DND-41 (cell line): ENCODE measurements around the gene BRK1.

Source experiments
- CTCF ChIP-seq: IDR thresholded peaks from 2 replicates; pipeline ENCODE4 v1.5.1; 2012; ENCODE audit warnings: borderline replicate concordance, low read length, moderate library complexity, mild to moderate bottlenecking; ENCODE audit not compliant: poor library complexity, severe bottlenecking; ENCODE audit errors: extremely low read depth
- EZH2 ChIP-seq: IDR thresholded peaks from 3 replicates; pipeline ENCODE4 v1.6.1; 2012; ENCODE audit warnings: borderline replicate concordance, low read depth, mild to moderate bottlenecking, moderate library complexity, low read length, inconsistent platforms; ENCODE audit not compliant: severe bottlenecking

GRCh38 chr3:10173095-10173925 lies 57.8 kb downstream of the BRK1 start:
- TF ChIP-seq CTCF (no peak), EZH2 (no peak)
